PC-9 (cell line): ENCODE data around the gene CPHXL2. TPM values are rescaled to one million over a fixed set of nuclear protein-coding genes. Genes with fewer than 3 reads are reported as not detected.

Experiments used
- BruUV-seq: library from RNA; stranded (reverse); fragments of 400-500 nt; replicated peaks from 2 replicates; lab custom pipeline; 2021; lab: Mats Ljungman, UMichigan
- CTCF ChIA-PET: fragments of 300-600 bp; sonication (Branson Sonifier 250); formaldehyde crosslinking; loops from one replicate; lab custom pipeline; 2022; ENCODE audit warnings: antibody characterized with exemption; lab: Charles Lee
- POLR2A ChIA-PET: fragments of 300-600 bp; sonication (Branson Sonifier 250); formaldehyde crosslinking; loops from one replicate; lab custom pipeline; 2022; ENCODE audit warnings: antibody characterized with exemption; ENCODE audit not compliant: unreplicated experiment; lab: Charles Lee
- DNase-seq, 2 experiments: peaks; one replicate each; pipeline versions ENCODE4 v3.0.0 to v3.0.0-alpha.2; 2015 to 2022; ENCODE audit warnings: mixed read lengths in 1 of 2
- H2AFZ ChIP-seq: fragments of 200-600 bp; sonication (generic); 2 replicates; pipeline ENCODE4 v1.8.1; 2017; ENCODE audit warnings: antibody characterized with exemption
- H3F3A ChIP-seq: fragments of 200-600 bp; sonication (generic); 2 replicates; pipeline ENCODE4 v1.8.1; 2017; ENCODE audit warnings: antibody characterized with exemption, mild to moderate bottlenecking, low read depth; ENCODE audit not compliant: insufficient read depth
- H3K27ac ChIP-seq: fragments of 200-600 bp; sonication (generic); 2 replicates; pipeline ENCODE4 v1.6.1; 2016; ENCODE audit warnings: mixed run types
- H3K27me3 ChIP-seq: fragments of 200-600 bp; sonication (generic); 2 replicates; pipeline ENCODE4 v1.6.1; 2016; ENCODE audit warnings: low read depth, mixed run types; ENCODE audit not compliant: insufficient read depth
- H3K36me3 ChIP-seq: fragments of 200-600 bp; sonication (generic); 2 replicates; pipeline ENCODE4 v1.6.1; 2016; ENCODE audit warnings: low read depth, mixed run types
- H3K4me1 ChIP-seq: fragments of 200-600 bp; sonication (generic); replicated peaks from 2 replicates; pipeline ENCODE4 v1.6.1; 2016; ENCODE audit warnings: mixed run types; ENCODE audit not compliant: insufficient read depth
- H3K4me2 ChIP-seq: fragments of 200-600 bp; sonication (generic); 2 replicates; pipeline ENCODE4 v1.6.1; 2017; ENCODE audit warnings: mixed run types
- H3K4me3 ChIP-seq: fragments of 200-600 bp; sonication (generic); 2 replicates; pipeline ENCODE4 v1.6.1; 2016; ENCODE audit warnings: mixed run types
- H3K79me2 ChIP-seq: fragments of 200-600 bp; sonication (generic); 2 replicates; pipeline ENCODE4 v1.6.1; 2017; ENCODE audit warnings: low read depth, mixed run types
- H3K9me2 ChIP-seq: fragments of 200-600 bp; sonication (generic); 2 replicates; pipeline ENCODE4 v1.8.1; 2017; ENCODE audit warnings: mild to moderate bottlenecking; ENCODE audit not compliant: insufficient read depth
- H3K9me3 ChIP-seq: fragments of 200-600 bp; sonication (generic); 2 replicates; pipeline ENCODE4 v1.8.1; 2016; ENCODE audit warnings: low read depth; ENCODE audit not compliant: insufficient read depth
- H4K20me1 ChIP-seq: fragments of 200-600 bp; sonication (generic); 2 replicates; pipeline ENCODE4 v1.8.1; 2017; ENCODE audit not compliant: insufficient read depth
- CTCF ChIP-seq: fragments of 200-600 bp; sonication (generic); conservative IDR thresholded peaks from 2 replicates; pipeline ENCODE4 v1.6.1; 2017; ENCODE audit warnings: mixed run types, antibody characterized with exemption, mild to moderate bottlenecking, moderate library complexity
- EZH2 ChIP-seq: fragments of 200-600 bp; sonication (generic); IDR thresholded peaks from 2 replicates; pipeline ENCODE4 v1.8.0; 2017; ENCODE audit warnings: antibody characterized with exemption, low read depth
- intact Hi-C: fragments of 100-400 bp; cut with micrococcal nuclease; formaldehyde crosslinking; loops from one replicate; pipeline ENCODE4 v1.10.0; 2022; ENCODE audit not compliant: unreplicated experiment
- total RNA-seq: library from RNA; stranded (reverse); gene quantifications from 2 replicates; pipeline ENCODE4 v1.2.3, GENCODE V29; 2021

CPHXL2 gene
- total RNA-seq, 1 experiment from 2014 or later = not detected

DNA sequence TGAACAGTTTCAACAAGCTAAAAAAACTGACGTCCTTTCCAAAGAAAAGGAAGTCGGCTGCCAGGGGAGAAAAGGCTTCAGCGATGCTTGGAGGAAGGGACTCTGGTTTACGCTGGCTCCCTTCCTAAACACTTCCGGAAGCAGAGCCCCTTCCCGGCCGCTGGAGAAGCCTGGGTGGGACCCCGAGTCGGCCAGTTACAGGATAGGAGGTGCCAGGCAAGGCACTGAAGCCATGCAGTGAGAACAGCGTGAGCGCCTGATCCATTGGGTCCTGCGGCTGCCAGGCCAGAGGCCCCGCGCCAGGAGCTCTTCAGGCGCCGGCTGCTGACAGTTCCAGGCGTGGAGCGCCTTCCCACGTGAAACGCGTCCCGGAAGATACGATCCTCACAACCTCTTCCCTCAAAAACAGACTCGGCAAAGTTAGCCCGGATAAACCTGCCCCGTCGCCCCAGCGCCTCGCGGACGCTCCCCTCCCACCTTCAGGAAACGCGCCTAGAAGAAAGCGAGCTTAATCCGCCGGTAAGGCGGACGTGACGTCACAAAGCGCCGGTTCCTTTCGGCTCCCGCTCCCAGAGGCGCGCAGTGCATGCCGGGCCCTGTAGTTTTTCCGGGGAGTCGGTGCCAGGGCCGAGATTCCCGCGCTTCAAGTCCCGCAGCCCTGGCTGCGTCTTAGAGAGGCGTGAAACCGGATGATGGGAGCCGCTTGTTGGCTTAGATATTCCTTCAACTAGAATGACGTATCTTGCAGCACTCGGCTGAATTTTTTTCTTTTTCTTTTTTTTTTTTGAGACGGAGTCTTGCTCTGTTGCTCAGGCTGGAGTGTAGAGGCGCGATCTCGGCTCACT, 53.8 kb downstream of the CPHXL2 start, which contains the start of gene ADAT1:
TSS of gene ADAT1 (minus strand) at position 521 of the 845 bp plus-strand sequence. CDS start 2,482 bp downstream, outside the sequence.
- intact Hi-C loops = loop anchor here (1.0 to 2.0 kb wide), 4 partner anchors 24 to 158 kb away; partner anchors contain the start of genes GABARAPL2, KARS1, TERF2IP and TMEM170A
- ChIA-PET POLR2A (interaction anchor here (0.6 to 0.7 kb wide), 5 partner anchors 25 to 955 kb away, joined by 4 to 14 read pairs (median 5); partner anchors contain the start of genes CFDP1, KARS1 and TERF2IP), CTCF (interaction anchor here (1.2 kb wide), 1 partner anchor 25 kb away, joined by 5 read pairs; the partner anchor contains the start of genes KARS1 and TERF2IP)
- H3K79me2 ChIP-seq = peaks cover 16% of the 10 kb centered on the region
- peaks cover 2% of the 10 kb centered on the region; the same call in 1 of the 2 replicates for H3K36me3 ChIP-seq
- BruUV-seq = TSS peak; percentile 81
- peaks cover 17% of the 10 kb centered on the region for H3K4me1 ChIP-seq
- DNase-seq = peak; percentile 94 to 95
- peak within 1 kb of the TSS; percentile 91 for H2AFZ ChIP-seq
- H3F3A ChIP-seq = peaks cover 32% of the 10 kb centered on the region
- TF ChIP-seq CTCF = no peak
- no peak for TF ChIP-seq EZH2
- no peaks in the 10 kb centered on the region for H3K27me3 ChIP-seq
- H3K9me2 ChIP-seq = no peaks in the 10 kb centered on the region
- peak within 1 kb of the TSS; percentile 88 for H3K4me3 ChIP-seq
- no peaks in the 10 kb centered on the region for H3K9me3 ChIP-seq
- H4K20me1 ChIP-seq = no peaks in the 10 kb centered on the region; the same call in 1 of the 2 replicates
- H3K4me2 ChIP-seq = peak within 1 kb of the TSS; percentile 96
- peak within 1 kb of the TSS; percentile 59 for H3K27ac ChIP-seq

GRCh38 chr16:75621170-75621477, 55.7 kb downstream of the CPHXL2 start:
- no peaks in the 10 kb centered on the region; the same call in 1 of the 2 replicates for H3K36me3 ChIP-seq
- DNase-seq = no peak
- H3K9me2 ChIP-seq = no peaks in the 10 kb centered on the region
- peaks cover 27% of the 10 kb centered on the region for H3F3A ChIP-seq
- H3K27ac ChIP-seq = no peak overlapping the region
- H3K9me3 ChIP-seq = no peaks in the 10 kb centered on the region
- H3K79me2 ChIP-seq = peaks cover 16% of the 10 kb centered on the region
- H3K4me1 ChIP-seq = peaks cover 17% of the 10 kb centered on the region
- H2AFZ ChIP-seq = no peak overlapping the region
- no peaks in the 10 kb centered on the region; the same call in 1 of the 2 replicates for H4K20me1 ChIP-seq
- H3K4me3 ChIP-seq = no peak overlapping the region
- CTCF ChIA-PET = interaction anchor here (0.5 to 0.7 kb wide), 4 partner anchors 77 to 366 kb away, joined by 3 to 11 read pairs (median 3); no protein-coding TSS in a partner anchor
- BruUV-seq = no TSS peak
- peak overlapping the region; percentile 96; the same call in 1 of the 2 replicates for H3K4me2 ChIP-seq
- TF ChIP-seq CTCF (peak; percentile 45; the same call in 1 of the 2 replicates), EZH2 (no peak)
- POLR2A ChIA-PET = interaction anchor here (0.6 kb wide), 1 partner anchor 138 kb away, joined by 10 read pairs; no protein-coding TSS in a partner anchor
- intact Hi-C loops = no loop called here
- H3K27me3 ChIP-seq = no peaks in the 10 kb centered on the region
